ENCODE results near the gene POU3F4.

DNA sequence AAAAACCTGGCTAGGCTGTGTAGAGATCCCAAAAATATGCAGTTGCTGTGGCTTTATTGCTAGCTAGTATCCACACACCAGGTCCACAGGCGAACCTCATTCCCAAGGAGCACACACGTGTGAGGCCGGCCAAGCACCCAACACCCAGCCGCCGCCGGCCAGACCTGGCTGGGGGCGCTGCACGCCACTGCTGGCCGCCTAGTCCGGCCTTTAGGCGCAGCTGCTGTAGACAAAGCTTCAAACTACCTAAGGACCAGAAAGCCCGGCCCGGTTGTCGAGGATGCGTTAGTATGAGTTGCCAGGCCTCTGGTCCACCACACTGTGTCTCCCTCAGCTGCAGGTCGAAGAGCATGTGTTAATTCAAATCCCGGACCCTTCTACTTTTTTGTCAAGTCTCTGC, 3.1 kb downstream of the POU3F4 start:
- TF ChIP-seq, protein P1, sequence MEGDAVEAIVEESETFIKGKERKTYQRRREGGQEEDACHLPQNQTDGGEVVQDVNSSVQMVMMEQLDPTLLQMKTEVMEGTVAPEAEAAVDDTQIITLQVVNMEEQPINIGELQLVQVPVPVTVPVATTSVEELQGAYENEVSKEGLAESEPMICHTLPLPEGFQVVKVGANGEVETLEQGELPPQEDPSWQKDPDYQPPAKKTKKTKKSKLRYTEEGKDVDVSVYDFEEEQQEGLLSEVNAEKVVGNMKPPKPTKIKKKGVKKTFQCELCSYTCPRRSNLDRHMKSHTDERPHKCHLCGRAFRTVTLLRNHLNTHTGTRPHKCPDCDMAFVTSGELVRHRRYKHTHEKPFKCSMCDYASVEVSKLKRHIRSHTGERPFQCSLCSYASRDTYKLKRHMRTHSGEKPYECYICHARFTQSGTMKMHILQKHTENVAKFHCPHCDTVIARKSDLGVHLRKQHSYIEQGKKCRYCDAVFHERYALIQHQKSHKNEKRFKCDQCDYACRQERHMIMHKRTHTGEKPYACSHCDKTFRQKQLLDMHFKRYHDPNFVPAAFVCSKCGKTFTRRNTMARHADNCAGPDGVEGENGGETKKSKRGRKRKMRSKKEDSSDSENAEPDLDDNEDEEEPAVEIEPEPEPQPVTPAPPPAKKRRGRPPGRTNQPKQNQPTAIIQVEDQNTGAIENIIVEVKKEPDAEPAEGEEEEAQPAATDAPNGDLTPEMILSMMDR (conservative IDR thresholded peaks at IDR 0.05; ENCODE audit: low read length) = no peak
- TF ChIP-seq EZH2phosphoT487 (IDR thresholded peaks at IDR 0.05; ENCODE audit: borderline replicate concordance, low read depth, low read length) = no peak
